GM23248 (cell line): ENCODE data around the gene BOD1. TPM values are rescaled to one million over a fixed set of nuclear protein-coding genes. Genes with fewer than 3 reads are reported as not detected.

Experiments used
- DNase-seq: peaks from one replicate; pipeline ENCODE4 v3.0.0-alpha.2; 2015
- H2AFZ ChIP-seq: fragments of 200-600 bp; sonication (generic); 2 replicates; pipeline ENCODE4 v1.6.1; 2016; ENCODE audit warnings: antibody characterized with exemption
- H3F3A ChIP-seq: fragments of 200-600 bp; sonication (generic); 2 replicates; pipeline ENCODE4 v1.6.1; 2016; ENCODE audit warnings: mild to moderate bottlenecking, antibody characterized with exemption, mixed run types; ENCODE audit not compliant: insufficient read depth
- H3K27ac ChIP-seq: fragments of 200-600 bp; sonication (generic); 2 replicates; pipeline ENCODE4 v1.5.1; 2016; ENCODE audit warnings: mild to moderate bottlenecking
- H3K27me3 ChIP-seq: fragments of 200-600 bp; sonication (generic); replicated peaks from 2 replicates; pipeline ENCODE4 v1.6.1; 2016; ENCODE audit warnings: mild to moderate bottlenecking; ENCODE audit not compliant: insufficient read depth
- H3K36me3 ChIP-seq: fragments of 200-600 bp; sonication (generic); 2 replicates; pipeline ENCODE4 v1.6.1; 2016; ENCODE audit warnings: low read depth, mild to moderate bottlenecking
- H3K4me1 ChIP-seq: fragments of 200-600 bp; sonication (generic); 2 replicates; pipeline ENCODE4 v1.6.1; 2016; ENCODE audit warnings: mild to moderate bottlenecking; ENCODE audit not compliant: insufficient read depth
- H3K4me2 ChIP-seq: fragments of 200-600 bp; sonication (generic); one replicate; pipeline ENCODE4 v1.6.1; 2016; ENCODE audit warnings: mild to moderate bottlenecking; ENCODE audit not compliant: unreplicated experiment
- H3K4me3 ChIP-seq: fragments of 200-600 bp; sonication (generic); 2 replicates; pipeline ENCODE4 v1.5.1; 2016; ENCODE audit warnings: mild to moderate bottlenecking
- H3K79me2 ChIP-seq: fragments of 200-600 bp; sonication (generic); 2 replicates; pipeline ENCODE4 v1.6.1; 2016; ENCODE audit warnings: mild to moderate bottlenecking; ENCODE audit not compliant: insufficient read depth
- H3K9ac ChIP-seq: fragments of 200-600 bp; sonication (generic); 2 replicates; pipeline ENCODE4 v1.6.1; 2016; ENCODE audit warnings: mild to moderate bottlenecking
- H3K9me2 ChIP-seq: fragments of 200-600 bp; sonication (generic); 2 replicates; pipeline ENCODE4 v1.6.1; 2016; ENCODE audit warnings: mixed run types, mild to moderate bottlenecking, moderate library complexity; ENCODE audit not compliant: insufficient read depth
- H3K9me3 ChIP-seq: fragments of 200-600 bp; sonication (generic); one replicate; pipeline ENCODE4 v1.6.1; 2017; ENCODE audit warnings: low read depth
- H4K20me1 ChIP-seq: fragments of 200-600 bp; sonication (generic); 2 replicates; pipeline ENCODE4 v1.6.0; 2016; ENCODE audit not compliant: insufficient read depth
- EZH2 ChIP-seq: fragments of 200-600 bp; sonication (generic); IDR thresholded peaks from 2 replicates; pipeline ENCODE4 v1.6.1; 2018; ENCODE audit warnings: antibody characterized with exemption, mild to moderate bottlenecking; ENCODE audit not compliant: insufficient read depth, poor library complexity, severe bottlenecking
- EZH2phosphoT487 ChIP-seq: fragments of 200-600 bp; sonication (generic); IDR thresholded peaks from 2 replicates; pipeline ENCODE4 v1.6.1; 2018; ENCODE audit warnings: antibody characterized with exemption, moderate library complexity, mild to moderate bottlenecking, low read depth; ENCODE audit not compliant: insufficient read depth
- WGBS, 2 experiments: methylation state at CpG; one replicate each; pipeline ENCODE4 v1.1.6; 2015 to 2017; ENCODE audit warnings: low lambda C conversion rate in 2 of 2, low coverage in 1 of 2; ENCODE audit errors: missing lambda C conversion rate in 2 of 2; 5-methylcytosine and 5-hydroxymethylcytosine counted together
- in situ Hi-C: fragments of 300-500 bp; cut with MboI; formaldehyde crosslinking; loops from 2 replicates; pipeline ENCODE4 v1.15.0; 2020
- polyA plus RNA-seq: library from polyadenylated mRNA; unstranded; fragments of >200 nt; fragmentation: Nextera tagmentation; extraction: Ambion mirVana; gene quantifications from 2 replicates; pipeline ENCODE4 v1.2.1, GENCODE V29; 2016
- total RNA-seq: library from RNA; depleted of rRNA; stranded (reverse); fragments of >200 nt; shearing (Covaris generic); gene quantifications from 2 replicates; pipeline ENCODE4 v1.2.3, GENCODE V29; 2014

The BOD1 gene
- total and polyA plus RNA-seq, 2 experiments from 2014 or later = 51.4 to 66.1 TPM

GRCh38 chr5:173637340-173637739 lies 20.9 kb upstream of the BOD1 start:
- no peak overlapping the region for H3K9ac ChIP-seq
- no peak for TF ChIP-seq EZH2phosphoT487
- TF ChIP-seq EZH2 = no peak
- in situ Hi-C loops = no loop called here
- WGBS, 2 experiments = 33% methylated on average over 7 of the region's 7 CpGs
- DNase-seq = no peak
- no peaks in the 10 kb centered on the region for H3K27me3 ChIP-seq
- no peaks in the 10 kb centered on the region for H3F3A ChIP-seq
- no peak overlapping the region for H3K4me2 ChIP-seq
- no peaks in the 10 kb centered on the region for H3K36me3 ChIP-seq
- no peaks in the 10 kb centered on the region for H4K20me1 ChIP-seq
- H3K79me2 ChIP-seq = no peaks in the 10 kb centered on the region
- no peak overlapping the region for H3K27ac ChIP-seq
- no peaks in the 10 kb centered on the region for H3K4me1 ChIP-seq
- no peaks in the 10 kb centered on the region for H3K9me2 ChIP-seq
- no peak overlapping the region for H3K4me3 ChIP-seq
- no peaks in the 10 kb centered on the region for H3K9me3 ChIP-seq
- no peak overlapping the region for H2AFZ ChIP-seq

GRCh38 chr5:173634465-173634983 lies 18.1 kb upstream of the BOD1 start:
- TF ChIP-seq EZH2phosphoT487 = no peak
- TF ChIP-seq EZH2 = no peak
- Histone ChIP-seq H2AFZ (no peak overlapping the region), H3K4me3 (no peak overlapping the region), H3F3A (no peaks in the 10 kb centered on the region), H3K4me1 (no peaks in the 10 kb centered on the region), H3K79me2 (no peaks in the 10 kb centered on the region), H3K27me3 (peaks cover 4% of the 10 kb centered on the region; the same call in 1 of the 2 replicates), H4K20me1 (no peaks in the 10 kb centered on the region), H3K4me2 (no peak overlapping the region), H3K36me3 (no peaks in the 10 kb centered on the region), H3K9me3 (no peaks in the 10 kb centered on the region), H3K27ac (no peak overlapping the region), H3K9ac (no peak overlapping the region), H3K9me2 (no peaks in the 10 kb centered on the region)
- 61% methylated on average over 4 of the region's 4 CpGs for WGBS, 2 experiments
- no peak for DNase-seq
- in situ Hi-C loops = no loop called here

- H3K79me2 ChIP-seq = no peaks in the 10 kb centered on the region
- peaks cover 4% of the 10 kb centered on the region; the same call in 1 of the 2 replicates for H3K27me3 ChIP-seq
- no peak overlapping the region for H3K4me2 ChIP-seq
- no peaks in the 10 kb centered on the region for H3F3A ChIP-seq
- no peak overlapping the region for H3K9ac ChIP-seq
- DNase-seq = no peak
- in situ Hi-C loops = no loop called here
- 73 to 75% methylated on average over 10 of the region's 10 CpGs for WGBS, 2 experiments
- H3K27ac ChIP-seq = no peak overlapping the region
- H3K4me3 ChIP-seq = no peak overlapping the region
- no peak for TF ChIP-seq EZH2
- TF ChIP-seq EZH2phosphoT487 = no peak
- H3K9me2 ChIP-seq = no peaks in the 10 kb centered on the region
- no peaks in the 10 kb centered on the region for H3K4me1 ChIP-seq
- no peaks in the 10 kb centered on the region for H3K36me3 ChIP-seq
- no peaks in the 10 kb centered on the region for H4K20me1 ChIP-seq
- no peak overlapping the region for H2AFZ ChIP-seq
- H3K9me3 ChIP-seq = no peaks in the 10 kb centered on the region
Measured at GRCh38 chr5:173633304-173633703, 16.9 kb upstream of the BOD1 start.

GRCh38 chr5:173631478-173631877 lies 15.0 kb upstream of the BOD1 start:
- no peak overlapping the region for H3K4me3 ChIP-seq
- H4K20me1 ChIP-seq = no peaks in the 10 kb centered on the region
- no peak overlapping the region for H3K9ac ChIP-seq
- H3K9me2 ChIP-seq = no peaks in the 10 kb centered on the region
- H3K27me3 ChIP-seq = peaks cover 4% of the 10 kb centered on the region; the same call in 1 of the 2 replicates
- no peak overlapping the region for H3K27ac ChIP-seq
- H3K9me3 ChIP-seq = no peaks in the 10 kb centered on the region
- WGBS, 2 experiments = 45 to 46% methylated on average over 3 of the region's 3 CpGs
- TF ChIP-seq EZH2 (no peak), EZH2phosphoT487 (no peak)
- no peaks in the 10 kb centered on the region for H3K4me1 ChIP-seq
- in situ Hi-C loops = no loop called here
- DNase-seq = no peak
- no peaks in the 10 kb centered on the region for H3F3A ChIP-seq
- no peak overlapping the region for H3K4me2 ChIP-seq
- no peaks in the 10 kb centered on the region for H3K79me2 ChIP-seq
- H3K36me3 ChIP-seq = no peaks in the 10 kb centered on the region
- H2AFZ ChIP-seq = no peak overlapping the region
